Neural progenitor cell (in vitro differentiated cells): ENCODE measurements around the gene NCOA6. TPM values are rescaled to one million over a fixed set of nuclear protein-coding genes. Genes with fewer than 3 reads are reported as not detected.

Experiments
- DNase-seq: peaks from one replicate; pipeline ENCODE4 v3.0.0-alpha.2; 2016; ENCODE audit warnings: low spot score
- H2AFZ ChIP-seq: fragments of 200-600 bp; sonication (generic); replicated peaks from 2 replicates; pipeline ENCODE4 v1.6.1; 2016; ENCODE audit warnings: antibody characterized with exemption
- H3F3A ChIP-seq: fragments of 200-600 bp; sonication (generic); 2 replicates; pipeline ENCODE4 v1.6.1; 2016; ENCODE audit warnings: antibody characterized with exemption, low read depth
- H3K27ac ChIP-seq: fragments of 200-600 bp; sonication (generic); 2 replicates; pipeline ENCODE4 v1.5.1; 2016; ENCODE audit warnings: mild to moderate bottlenecking
- H3K27me3 ChIP-seq: fragments of 200-600 bp; sonication (generic); 2 replicates; pipeline ENCODE4 v1.6.1; 2016; ENCODE audit warnings: mild to moderate bottlenecking, moderate library complexity
- H3K36me3 ChIP-seq: fragments of 200-600 bp; sonication (generic); 2 replicates; pipeline ENCODE4 v1.5.1; 2016
- H3K4me1 ChIP-seq: fragments of 200-600 bp; sonication (generic); 2 replicates; pipeline ENCODE4 v1.6.1; 2016; ENCODE audit warnings: mixed run types
- H3K4me2 ChIP-seq: fragments of 200-600 bp; sonication (generic); 2 replicates; pipeline ENCODE4 v1.6.1; 2016
- H3K4me3 ChIP-seq: fragments of 200-600 bp; sonication (generic); 2 replicates; pipeline ENCODE4 v1.5.1; 2016
- H3K79me2 ChIP-seq: fragments of 200-600 bp; sonication (generic); 2 replicates; pipeline ENCODE4 v1.6.1; 2016; ENCODE audit warnings: low read depth
- H3K9ac ChIP-seq: fragments of 200-600 bp; sonication (generic); 2 replicates; pipeline ENCODE4 v1.6.1; 2016
- H3K9me3 ChIP-seq: fragments of 200-600 bp; sonication (generic); 2 replicates; pipeline ENCODE4 v1.5.1; 2016; ENCODE audit warnings: low read depth
- H4K20me1 ChIP-seq: fragments of 200-600 bp; sonication (generic); 2 replicates; pipeline ENCODE4 v1.6.1; 2016; ENCODE audit warnings: low read depth
- H3K27ac Mint-ChIP-seq: 3 replicates; pipeline ENCODE4 v1.8.0; 2021; ENCODE audit warnings: mixed read lengths
- H3K27me3 Mint-ChIP-seq: 2 replicates; pipeline ENCODE4 v1.8.0; 2022; ENCODE audit warnings: low read depth, mild to moderate bottlenecking, inconsistent platforms, moderate library complexity, mixed read lengths; ENCODE audit not compliant: insufficient read depth
- H3K36me3 Mint-ChIP-seq: 3 replicates; pipeline ENCODE4 v1.8.0; 2021; ENCODE audit warnings: mixed read lengths
- H3K4me1 Mint-ChIP-seq: 3 replicates; pipeline ENCODE4 v1.8.0; 2021; ENCODE audit warnings: mixed read lengths
- H3K4me3 Mint-ChIP-seq: 3 replicates; pipeline ENCODE4 v1.8.0; 2021; ENCODE audit warnings: mild to moderate bottlenecking, moderate library complexity, mixed read lengths
- H3K9me3 Mint-ChIP-seq: 3 replicates; pipeline ENCODE4 v1.8.0; 2020; ENCODE audit warnings: mixed read lengths
- CTCF ChIP-seq: fragments of 200-600 bp; sonication (generic); IDR thresholded peaks from 2 replicates; pipeline ENCODE4 v1.5.1; 2017; ENCODE audit warnings: antibody characterized with exemption, mild to moderate bottlenecking
- EZH2 ChIP-seq: fragments of 200-600 bp; sonication (generic); IDR thresholded peaks from 2 replicates; pipeline ENCODE4 v1.6.1; 2017; ENCODE audit warnings: antibody characterized with exemption, mild to moderate bottlenecking, moderate library complexity
- EZH2phosphoT487 ChIP-seq: fragments of 200-600 bp; sonication (generic); IDR thresholded peaks from 2 replicates; pipeline ENCODE4 v1.6.1; 2017; ENCODE audit warnings: antibody characterized with exemption
- total RNA-seq: library from RNA; depleted of rRNA; stranded (reverse); fragments of >200 nt; gene quantifications from 2 replicates; pipeline ENCODE4 v1.2.3, GENCODE V29; 2015; ENCODE audit warnings: low replicate concordance

NCOA6 gene
- total RNA-seq, 1 donor from 2014 or later = 14.3 TPM

GRCh38 chr20:34872622-34873224 is 47.3 kb upstream of the NCOA6 start, which contains the start of gene GGT7:
Gene GGT7 (minus strand): TSS chr20:34872856. CDS start chr20:34872815, 41 bp downstream.
- Histone ChIP-seq H3K4me2 (peak within 1 kb of the TSS; percentile 97), H3K4me1 (peaks cover 14% of the 10 kb centered on the region), H3K9ac (peak within 1 kb of the TSS; percentile 64), H3K4me3 (peak within 1 kb of the TSS; percentile 89), H3K27ac (no peak within 1 kb of the TSS), H3K36me3 (no peaks in the 10 kb centered on the region), H4K20me1 (no peaks in the 10 kb centered on the region), H3K9me3 (no peaks in the 10 kb centered on the region), H3F3A (peaks cover 26% of the 10 kb centered on the region), H2AFZ (peak within 1 kb of the TSS; percentile 98), H3K79me2 (peaks cover 20% of the 10 kb centered on the region), H3K27me3 (peaks cover 29% of the 10 kb centered on the region)
- TF ChIP-seq EZH2phosphoT487 = no peak
- TF ChIP-seq CTCF = peak; percentile 74
- no peaks in the 10 kb centered on the region for H3K9me3 Mint-ChIP-seq
- peak; percentile 94 for DNase-seq
- H3K4me1 Mint-ChIP-seq = peaks cover 35% of the 10 kb centered on the region
- peaks cover 3% of the 10 kb centered on the region for H3K36me3 Mint-ChIP-seq
- peak within 1 kb of the TSS; percentile 14 for H3K27ac Mint-ChIP-seq
- peaks cover 11% of the 10 kb centered on the region for H3K27me3 Mint-ChIP-seq
- H3K4me3 Mint-ChIP-seq = peak within 1 kb of the TSS; percentile 94

GRCh38 chr20:34871966-34872621 is 46.6 kb upstream of the NCOA6 start:
- H3K4me2 ChIP-seq = peak overlapping the region; percentile 97
- H3K27me3 ChIP-seq = peaks cover 23% of the 10 kb centered on the region
- peak overlapping the region; percentile 64 for H3K9ac ChIP-seq
- peak overlapping the region; percentile 89 for H3K4me3 ChIP-seq
- H3K9me3 ChIP-seq = no peaks in the 10 kb centered on the region
- peak overlapping the region; percentile 14 for H3K27ac Mint-ChIP-seq
- H3K79me2 ChIP-seq = peaks cover 20% of the 10 kb centered on the region
- peaks cover 23% of the 10 kb centered on the region for H3F3A ChIP-seq
- H3K4me1 Mint-ChIP-seq = peaks cover 33% of the 10 kb centered on the region
- H3K4me3 Mint-ChIP-seq = peak overlapping the region; percentile 94
- TF ChIP-seq CTCF = no peak
- no peak overlapping the region for H3K27ac ChIP-seq
- no peaks in the 10 kb centered on the region for H4K20me1 ChIP-seq
- no peaks in the 10 kb centered on the region for H3K9me3 Mint-ChIP-seq
- no peaks in the 10 kb centered on the region for H3K36me3 ChIP-seq
- DNase-seq = no peak
- H3K36me3 Mint-ChIP-seq = peaks cover 3% of the 10 kb centered on the region
- peak overlapping the region; percentile 98 for H2AFZ ChIP-seq
- peaks cover 14% of the 10 kb centered on the region for H3K4me1 ChIP-seq
- peaks cover 9% of the 10 kb centered on the region for H3K27me3 Mint-ChIP-seq

GRCh38 chr20:34871320-34871926 is 46.0 kb upstream of the NCOA6 start:
- H3F3A ChIP-seq = peaks cover 16% of the 10 kb centered on the region
- Mint-ChIP-seq H3K9me3 (no peaks in the 10 kb centered on the region), H3K4me1 (peaks cover 30% of the 10 kb centered on the region), H3K27me3 (peaks cover 6% of the 10 kb centered on the region), H3K27ac (no peak overlapping the region), H3K4me3 (peak overlapping the region; percentile 94), H3K36me3 (peaks cover 3% of the 10 kb centered on the region)
- H3K27me3 ChIP-seq = peaks cover 16% of the 10 kb centered on the region
- peak overlapping the region; percentile 97 for H3K4me2 ChIP-seq
- no peaks in the 10 kb centered on the region for H3K36me3 ChIP-seq
- peaks cover 14% of the 10 kb centered on the region for H3K4me1 ChIP-seq
- no peak overlapping the region for H3K9ac ChIP-seq
- H3K4me3 ChIP-seq = peak overlapping the region; percentile 89
- no peak overlapping the region for H2AFZ ChIP-seq
- TF ChIP-seq CTCF = no peak
- TF ChIP-seq EZH2phosphoT487 = no peak
- TF ChIP-seq EZH2 = no peak
- no peaks in the 10 kb centered on the region for H3K9me3 ChIP-seq
- H3K79me2 ChIP-seq = peaks cover 20% of the 10 kb centered on the region
- no peak overlapping the region for H3K27ac ChIP-seq
- no peaks in the 10 kb centered on the region for H4K20me1 ChIP-seq
- DNase-seq = no peak
